Pancreas (tissue), 10 donors: ENCODE measurements around the gene AOPEP. TPM values are rescaled to one million over a fixed set of nuclear protein-coding genes. Genes with fewer than 3 reads are reported as not detected.

Source experiments
- ATAC-seq, 4 donors: fragments of 200-7000 bp; cut with Tn5 transposase; one replicate each; pipeline versions ENCODE4 v1.8.0 to v1.9.1; 2020; ENCODE audit warnings: mild to moderate bottlenecking in 4 of 4, moderate library complexity in 4 of 4
- DNase-seq, 6 donors: peaks; one replicate each; pipeline ENCODE4 v3.0.0-alpha.2; 2020
- FAIRE-seq: peaks from 2 replicates; lab custom pipeline; 2012; peaks lifted over from hg19 to GRCh38; lab: Jason Lieb, UNC
- H3K27ac ChIP-seq, 4 donors: fragments of 200-600 bp; sonication (generic); 1 replicate in 3 of 4; 2 replicates in 1 of 4; pipeline versions ENCODE4 v1.5.0 to v1.8.0; 2020
- H3K27me3 ChIP-seq, 4 donors: fragments of 200-600 bp; one replicate each; pipeline ENCODE4 v1.8.0; 2021
- H3K36me3 ChIP-seq, 3 donors: fragments of 200-600 bp; sonication (generic) in 1 of 3; one replicate each; pipeline versions ENCODE4 v1.5.0 to v1.8.0; 2020 to 2021
- H3K4me1 ChIP-seq, 3 donors: fragments of 200-600 bp; one replicate each; pipeline ENCODE4 v1.8.0; 2021
- H3K4me3 ChIP-seq, 4 donors: fragments of 200-600 bp; sonication (generic) in 2 of 4; one replicate each; pipeline versions ENCODE4 v1.5.0 to v1.8.0; 2020 to 2021
- H3K9me3 ChIP-seq, 4 donors: fragments of 200-600 bp; one replicate each; pipeline ENCODE4 v1.8.0; 2021
- WGBS, 2 donors: extraction: QIAGEN DNeasy Blood & Tissue Kit; methylation state at CpG; one replicate each; pipeline ENCODE4 v1.1.7; 2013; 5-methylcytosine and 5-hydroxymethylcytosine counted together
- intact Hi-C, 3 donors: fragments of 100-400 bp; cut with DNase I; formaldehyde crosslinking; loops; one replicate each; pipeline versions ENCODE4 v1.11.1 to v1.14.2; 2022
- polyA plus RNA-seq, 2 donors: library from polyadenylated mRNA; stranded (reverse); fragments of 200-250 nt; gene quantifications; one replicate each; pipeline ENCODE4 v1.2.3, GENCODE V29; 2013
- total RNA-seq, 6 donors: library from RNA; stranded (reverse); fragmentation: NEBNext Ultra II Directional in 4 of 6; extraction: Animal tissue kit (Norgen Biotek cat#: 25700) in 4 of 6; gene quantifications; one replicate each; pipeline versions ENCODE4 v1.2.1 to v1.2.4, GENCODE V29; 2021 to 2023
- TF ChIP-seq, protein P1 (sequence below), 4 donors: fragments of 200-600 bp; sonication (generic) in 3 of 4; IDR thresholded peaks; one replicate each; pipeline versions ENCODE4 v1.5.0 to v1.8.0; 2021; ENCODE audit warnings: antibody characterized with exemption in 4 of 4
- donor health status: healthy with polysubstance abuse.
- donor health status: DM: no; HTN: no; CAD: no; lungs with moderate emphysema.
- donor health status: DM: no; HTN: no; CAD: no.
- donor health status: control.
- donor health status: control.
- donor health status: Bipolar disorder and iron deficiency.
- donor health status: DM: yes; HTN: yes; CAD: no.
- donor health status: DM: no; HTN: no; CAD: no.
- donor health status: DM: no; HTN: no; CAD: no.
- donor health status: DM: yes; HTN: yes; CAD: no.

AOPEP gene
- total and polyA plus RNA-seq, 8 donors: 50.5 to 140 (median 76.7) TPM

DNA sequence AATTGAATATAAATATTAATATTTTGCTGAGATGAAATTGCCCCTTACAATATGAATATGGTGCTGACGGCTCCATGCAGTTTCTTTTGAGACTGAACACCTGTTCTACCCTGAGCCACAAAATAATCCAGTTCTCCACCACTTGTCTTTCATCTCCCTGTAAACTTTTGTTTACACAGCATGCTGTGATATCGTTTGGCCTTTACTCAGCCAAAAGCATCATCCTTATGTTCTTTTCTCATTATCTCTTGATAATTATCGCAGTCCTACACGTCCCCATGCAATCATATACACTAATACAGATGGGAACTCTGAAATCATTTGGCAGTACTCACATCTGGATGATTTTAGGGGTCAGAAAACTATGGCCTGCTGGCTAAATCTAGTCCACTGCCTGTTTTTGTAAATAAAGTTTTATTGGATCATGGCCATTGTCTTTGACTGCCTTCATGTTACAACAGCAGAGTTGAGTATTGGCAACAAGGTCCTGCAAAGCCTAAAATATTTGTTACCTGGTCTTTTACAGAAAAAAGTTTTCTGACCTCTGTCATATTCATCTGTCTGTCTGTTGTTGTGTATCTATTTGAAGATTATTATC, 53.3 kb downstream of the AOPEP start:
- WGBS, 2 donors: 59 to 60% methylated on average over 4 of the region's 4 CpGs
- H3K9me3 ChIP-seq: no peaks in the 10 kb centered on the region
- DNase-seq (no peak), FAIRE-seq (no peak), ATAC-seq (no peak)
- H3K27me3 ChIP-seq: no peaks in the 10 kb centered on the region
- intact Hi-C loops: loop anchor here in 1 of 3 donors (10.0 kb wide), 1 partner anchor 95 kb away; no protein-coding TSS in a partner anchor
- H3K4me3 ChIP-seq: no peak overlapping the region
- H3K36me3 ChIP-seq: no peaks in the 10 kb centered on the region
- H3K4me1 ChIP-seq: peaks cover 0 to 11% (median 6%) of the 10 kb centered on the region in 3 donors
- H3K27ac ChIP-seq: peak overlapping the region in 1 of 4 donors; percentile 15
- TF ChIP-seq, protein P1, sequence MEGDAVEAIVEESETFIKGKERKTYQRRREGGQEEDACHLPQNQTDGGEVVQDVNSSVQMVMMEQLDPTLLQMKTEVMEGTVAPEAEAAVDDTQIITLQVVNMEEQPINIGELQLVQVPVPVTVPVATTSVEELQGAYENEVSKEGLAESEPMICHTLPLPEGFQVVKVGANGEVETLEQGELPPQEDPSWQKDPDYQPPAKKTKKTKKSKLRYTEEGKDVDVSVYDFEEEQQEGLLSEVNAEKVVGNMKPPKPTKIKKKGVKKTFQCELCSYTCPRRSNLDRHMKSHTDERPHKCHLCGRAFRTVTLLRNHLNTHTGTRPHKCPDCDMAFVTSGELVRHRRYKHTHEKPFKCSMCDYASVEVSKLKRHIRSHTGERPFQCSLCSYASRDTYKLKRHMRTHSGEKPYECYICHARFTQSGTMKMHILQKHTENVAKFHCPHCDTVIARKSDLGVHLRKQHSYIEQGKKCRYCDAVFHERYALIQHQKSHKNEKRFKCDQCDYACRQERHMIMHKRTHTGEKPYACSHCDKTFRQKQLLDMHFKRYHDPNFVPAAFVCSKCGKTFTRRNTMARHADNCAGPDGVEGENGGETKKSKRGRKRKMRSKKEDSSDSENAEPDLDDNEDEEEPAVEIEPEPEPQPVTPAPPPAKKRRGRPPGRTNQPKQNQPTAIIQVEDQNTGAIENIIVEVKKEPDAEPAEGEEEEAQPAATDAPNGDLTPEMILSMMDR (IDR thresholded peaks at IDR 0.05): no peak

DNA sequence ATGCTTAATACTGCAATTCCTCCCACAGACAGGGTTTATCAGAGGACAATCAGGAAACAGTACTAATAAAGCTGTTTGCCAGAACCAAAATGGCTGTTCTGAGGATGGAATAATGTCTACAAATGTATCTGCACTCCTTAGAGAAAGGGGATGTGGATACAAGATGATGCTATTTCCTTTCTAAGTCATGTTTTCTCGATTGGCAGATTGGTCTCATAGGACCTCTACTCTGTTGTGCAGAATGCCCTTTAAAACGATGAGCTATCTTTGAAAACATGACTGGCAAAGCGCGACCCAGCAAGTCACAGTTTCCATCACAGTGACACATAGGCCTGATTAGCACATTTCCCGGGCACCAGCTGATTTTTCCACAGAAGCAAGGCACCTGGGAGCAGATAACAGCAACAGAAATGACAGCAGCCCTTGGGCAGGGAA, 54.0 kb downstream of the AOPEP start:
- WGBS, 2 donors: 33 to 39% methylated on average over 5 of the region's 5 CpGs
- Histone ChIP-seq H3K36me3 (no peaks in the 10 kb centered on the region), H3K4me3 (no peak overlapping the region), H3K27ac (peak overlapping the region in 2 of 4 donors; percentile 15 to 27), H3K4me1 (peaks cover 0 to 11% (median 6%) of the 10 kb centered on the region in 3 donors), H3K9me3 (no peaks in the 10 kb centered on the region), H3K27me3 (no peaks in the 10 kb centered on the region)
- TF ChIP-seq, protein P1 (IDR thresholded peaks at IDR 0.05): no peak
- DNase-seq (peak in 4 of 6 donors; percentile 47 to 78 (median 58)), ATAC-seq (peak; percentile 61 to 81 (median 77)), FAIRE-seq (no peak)
- intact Hi-C loops: no loop called here

DNA sequence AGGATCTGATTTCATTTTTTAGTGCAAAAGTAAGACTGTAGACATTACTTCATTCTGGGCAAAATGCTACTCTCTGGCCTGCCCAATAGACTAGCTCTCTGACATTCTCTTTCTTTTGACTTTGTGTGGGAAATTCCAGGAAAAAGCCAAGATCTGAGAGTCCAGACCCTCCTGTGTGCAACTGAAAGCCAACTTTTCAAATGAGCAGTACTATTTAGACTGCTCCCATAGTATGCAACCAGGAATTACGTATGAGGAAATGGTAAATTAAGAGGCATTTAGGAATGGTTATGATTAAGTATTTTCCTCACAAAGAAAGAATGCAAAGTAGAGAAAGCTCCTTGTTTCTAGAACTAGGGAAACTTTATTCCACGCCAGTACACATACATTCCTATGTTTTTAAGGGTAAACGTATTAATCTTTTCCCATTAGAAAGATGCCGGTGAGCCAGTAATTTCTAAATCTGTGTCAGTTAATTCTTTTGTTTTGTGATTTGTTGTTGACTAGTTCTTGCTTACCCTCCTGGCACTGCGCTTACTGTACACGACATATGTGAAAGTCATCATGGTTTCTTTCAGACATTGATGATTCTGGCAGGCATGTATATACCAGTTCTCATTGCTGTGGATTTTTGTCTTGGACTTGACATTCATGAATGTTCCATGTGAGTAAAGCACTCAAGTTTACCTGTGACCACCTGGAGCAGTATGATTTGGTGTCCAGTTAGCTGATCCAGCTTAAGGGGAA, 56.0 kb downstream of the AOPEP start:
- H3K36me3 ChIP-seq: no peaks in the 10 kb centered on the region
- no peaks in the 10 kb centered on the region for H3K27me3 ChIP-seq
- intact Hi-C loops: no loop called here
- DNase-seq (no peak), FAIRE-seq (no peak), ATAC-seq (peak in 2 of 4 donors; percentile 9 to 15)
- peaks cover 0 to 11% (median 6%) of the 10 kb centered on the region in 3 donors for H3K4me1 ChIP-seq
- peak overlapping the region in 2 of 4 donors; percentile 47 to 53 for H3K27ac ChIP-seq
- no peaks in the 10 kb centered on the region for H3K9me3 ChIP-seq
- H3K4me3 ChIP-seq: no peak overlapping the region
- TF ChIP-seq, protein P1 (IDR thresholded peaks at IDR 0.05): no peak
- 41 to 44% methylated on average over 6 of the region's 6 CpGs for WGBS, 2 donors

DNA sequence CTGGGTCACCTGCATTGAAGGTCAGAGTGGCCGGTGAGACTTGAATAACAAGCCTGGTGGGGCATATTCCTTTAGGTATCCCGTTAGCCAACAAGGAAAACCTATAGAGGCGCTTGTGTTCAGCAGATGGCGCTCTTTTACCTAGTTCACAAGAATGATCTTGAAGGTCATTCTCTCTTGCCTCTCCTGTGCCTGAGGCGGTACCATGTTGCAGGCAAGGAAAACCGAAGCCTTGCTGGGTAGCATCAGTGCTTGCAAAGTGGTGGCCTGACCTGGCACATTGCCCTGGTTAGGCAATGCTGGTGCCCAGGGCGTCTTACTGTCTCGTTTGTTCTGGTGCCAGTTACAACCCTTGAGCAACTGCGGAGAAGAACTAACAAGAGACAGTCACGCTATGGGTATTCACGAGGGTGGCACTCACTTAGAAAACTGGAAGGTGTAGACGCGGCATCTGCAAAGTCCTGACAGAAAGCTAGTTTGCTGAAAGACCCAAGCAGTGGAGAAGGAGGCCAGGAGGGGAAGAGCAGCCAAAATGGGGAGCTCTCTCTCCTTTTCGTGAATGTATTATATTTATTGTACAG, 56.7 kb downstream of the AOPEP start:
- no peaks in the 10 kb centered on the region for H3K36me3 ChIP-seq
- H3K4me3 ChIP-seq: no peak overlapping the region
- peaks cover 0 to 11% (median 6%) of the 10 kb centered on the region in 3 donors for H3K4me1 ChIP-seq
- no peak for FAIRE-seq
- TF ChIP-seq, protein P1 (IDR thresholded peaks at IDR 0.05): peak; percentile 33 to 51 (median 46)
- intact Hi-C loops: no loop called here
- no peaks in the 10 kb centered on the region for H3K9me3 ChIP-seq
- DNase-seq: peak; percentile 64 to 82 (median 74)
- peak overlapping the region in 2 of 4 donors; percentile 47 to 53 for H3K27ac ChIP-seq
- no peaks in the 10 kb centered on the region for H3K27me3 ChIP-seq
- WGBS, 2 donors: 40% methylated on average over 14 of the region's 14 CpGs
- ATAC-seq: peak; percentile 86 to 94 (median 94)
